ACC112 (cell line): ENCODE results near the gene RAB11FIP4.

Source experiments
- H2AFZ ChIP-seq: fragments of 200-600 bp; sonication (generic); one replicate; pipeline ENCODE4 v1.6.0; 2017; ENCODE audit warnings: antibody characterized with exemption, low read length; ENCODE audit not compliant: unreplicated experiment
- H3K27ac ChIP-seq: fragments of 200-600 bp; sonication (generic); 2 replicates; pipeline ENCODE4 v1.5.1; 2014; ENCODE audit warnings: low read depth, mild to moderate bottlenecking, antibody characterized with exemption, low read length, moderate library complexity
- H3K27me3 ChIP-seq: fragments of 200-600 bp; sonication (generic); 2 replicates; pipeline ENCODE4 v1.6.1; 2014; ENCODE audit warnings: mild to moderate bottlenecking, antibody characterized with exemption, low read length, moderate library complexity, mixed read lengths; ENCODE audit not compliant: insufficient read depth
- H3K36me3 ChIP-seq: fragments of 200-600 bp; sonication (generic); 2 replicates; pipeline ENCODE4 v1.6.1; 2016; ENCODE audit warnings: mild to moderate bottlenecking, antibody characterized with exemption, low read length, moderate library complexity, mixed read lengths; ENCODE audit not compliant: insufficient read depth
- H3K4me1 ChIP-seq: fragments of 200-600 bp; sonication (generic); one replicate; pipeline ENCODE4 v1.6.1; 2016; ENCODE audit warnings: low read length, mixed read lengths; ENCODE audit not compliant: insufficient read depth, unreplicated experiment, control insufficient read depth
- H3K4me3 ChIP-seq: fragments of 200-600 bp; sonication (generic); 2 replicates; pipeline ENCODE4 v1.5.1; 2014; ENCODE audit warnings: mild to moderate bottlenecking, low read depth, low read length
- H3K79me2 ChIP-seq: fragments of 200-600 bp; sonication (generic); one replicate; pipeline ENCODE4 v1.6.0; 2016; ENCODE audit warnings: low read length; ENCODE audit not compliant: control insufficient read depth, unreplicated experiment, insufficient read depth

RAB11FIP4 gene

DNA sequence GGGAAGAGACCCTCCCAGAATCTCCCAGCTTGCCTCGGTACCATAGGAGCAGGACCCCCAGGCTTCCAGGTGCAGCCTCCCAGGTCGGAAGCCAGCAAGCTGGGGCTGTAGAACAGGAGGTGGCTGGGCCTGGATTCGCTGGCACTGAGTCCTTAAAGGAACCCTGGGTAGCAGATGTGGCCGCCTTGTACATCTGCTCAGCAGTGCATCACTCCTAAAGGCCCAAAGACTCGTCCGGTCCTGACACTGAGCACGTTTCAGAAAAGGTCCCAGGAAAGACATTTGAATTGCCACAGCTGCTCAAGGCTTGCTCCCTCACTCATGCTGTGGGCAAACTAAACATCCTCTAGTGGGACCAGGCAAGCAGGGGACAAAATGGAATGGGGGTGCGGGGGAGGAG is 172.8 kb downstream of the RAB11FIP4 start:
- Histone ChIP-seq H3K27ac (peak overlapping the region; percentile 58; the same call in 1 of the 2 replicates), H2AFZ (no peak overlapping the region), H3K4me1 (peaks cover 65% of the 10 kb centered on the region), H3K79me2 (peaks cover 99% of the 10 kb centered on the region), H3K27me3 (no peaks in the 10 kb centered on the region), H3K36me3 (peaks cover 6% of the 10 kb centered on the region; the same call in 1 of the 2 replicates), H3K4me3 (no peak overlapping the region)

GRCh38 chr17:31564883-31565301 is 173.4 kb downstream of the RAB11FIP4 start:
- H3K27me3 ChIP-seq, result no peaks in the 10 kb centered on the region
- peaks cover 71% of the 10 kb centered on the region for H3K4me1 ChIP-seq
- H3K27ac ChIP-seq, result peak overlapping the region; percentile 58
- peak overlapping the region; percentile 3; the same call in 1 of the 2 replicates for H3K4me3 ChIP-seq
- H3K36me3 ChIP-seq, result peaks cover 6% of the 10 kb centered on the region; the same call in 1 of the 2 replicates
- H2AFZ ChIP-seq, result no peak overlapping the region
- peaks cover 99% of the 10 kb centered on the region for H3K79me2 ChIP-seq

GRCh38 chr17:31565652-31566051 is 174.2 kb downstream of the RAB11FIP4 start:
- Histone ChIP-seq H3K79me2 (peaks cover 97% of the 10 kb centered on the region), H2AFZ (no peak overlapping the region), H3K27ac (peak overlapping the region; percentile 58), H3K4me1 (peaks cover 79% of the 10 kb centered on the region), H3K27me3 (no peaks in the 10 kb centered on the region), H3K36me3 (no peaks in the 10 kb centered on the region), H3K4me3 (peak overlapping the region; percentile 3; the same call in 1 of the 2 replicates)

DNA sequence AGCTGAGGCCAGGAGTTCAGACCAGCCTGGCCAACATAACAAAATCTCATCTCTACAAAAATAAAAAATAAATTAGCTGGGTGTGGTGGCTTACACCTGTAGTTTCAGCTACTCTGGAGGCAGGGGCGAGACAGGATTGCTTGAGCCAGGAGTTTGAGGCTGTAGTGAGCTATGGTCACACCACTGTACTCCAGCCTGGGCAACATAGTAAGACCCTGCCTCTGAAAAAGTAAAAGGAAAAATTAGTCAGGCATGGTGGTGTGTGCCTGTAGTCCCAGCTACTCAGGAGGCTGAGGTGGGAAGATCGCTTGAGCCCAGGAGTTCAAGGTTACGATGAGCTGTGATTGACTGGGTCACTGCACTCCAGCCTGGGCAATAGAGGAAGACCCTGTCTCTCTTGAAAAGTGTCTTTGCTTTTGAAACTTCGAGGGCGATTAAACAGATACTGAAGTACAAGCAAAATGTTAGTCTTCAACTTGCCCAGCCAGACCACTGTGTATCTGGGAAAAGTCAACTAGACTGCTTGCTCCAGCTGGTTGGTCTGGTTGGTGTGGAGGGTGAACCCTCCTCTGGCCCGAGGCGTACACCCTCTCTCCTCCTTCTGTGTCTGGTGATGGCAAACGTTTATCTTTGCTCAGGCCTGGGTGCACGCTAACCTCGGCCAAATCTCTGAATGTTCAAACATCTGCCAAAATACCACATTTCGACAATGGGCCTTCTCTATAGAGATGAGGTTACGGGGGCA is 174.9 kb downstream of the RAB11FIP4 start:
- Histone ChIP-seq H3K4me1 (peaks cover 86% of the 10 kb centered on the region), H3K79me2 (peaks cover 89% of the 10 kb centered on the region), H3K36me3 (no peaks in the 10 kb centered on the region), H3K27me3 (no peaks in the 10 kb centered on the region), H3K4me3 (no peak overlapping the region), H2AFZ (no peak overlapping the region), H3K27ac (peak overlapping the region; percentile 85)

DNA sequence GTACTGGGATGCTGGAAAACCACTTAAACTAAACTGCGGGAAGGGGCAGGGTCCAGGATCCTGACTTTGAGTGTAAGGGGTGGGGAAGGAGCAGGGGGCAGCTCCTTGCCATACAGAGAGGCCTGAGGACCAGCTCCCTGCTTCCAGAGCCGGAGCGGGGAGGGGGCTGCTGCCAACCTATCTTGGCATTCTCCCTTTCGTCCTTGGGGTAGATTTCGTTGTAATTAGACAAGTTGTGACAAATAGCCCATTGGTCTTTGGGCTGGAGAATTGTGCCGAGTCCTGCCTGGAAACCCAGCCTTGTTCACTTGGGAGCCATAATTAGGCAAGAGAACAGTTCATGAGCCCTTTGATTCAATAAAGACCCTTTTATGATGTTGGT is 175.5 kb downstream of the RAB11FIP4 start:
- peaks cover 90% of the 10 kb centered on the region for H3K4me1 ChIP-seq
- H2AFZ ChIP-seq, result no peak overlapping the region
- peak overlapping the region; percentile 85 for H3K27ac ChIP-seq
- no peaks in the 10 kb centered on the region for H3K36me3 ChIP-seq
- H3K79me2 ChIP-seq, result peaks cover 87% of the 10 kb centered on the region
- H3K27me3 ChIP-seq, result no peaks in the 10 kb centered on the region
- H3K4me3 ChIP-seq, result no peak overlapping the region

- Histone ChIP-seq H3K27ac (peak overlapping the region; percentile 85), H3K36me3 (no peaks in the 10 kb centered on the region), H3K79me2 (peaks cover 88% of the 10 kb centered on the region), H2AFZ (no peak overlapping the region), H3K4me3 (no peak overlapping the region), H3K4me1 (peaks cover 91% of the 10 kb centered on the region), H3K27me3 (no peaks in the 10 kb centered on the region)
Observed at GRCh38 chr17:31568121-31568520, 176.6 kb downstream of the RAB11FIP4 start.

DNA sequence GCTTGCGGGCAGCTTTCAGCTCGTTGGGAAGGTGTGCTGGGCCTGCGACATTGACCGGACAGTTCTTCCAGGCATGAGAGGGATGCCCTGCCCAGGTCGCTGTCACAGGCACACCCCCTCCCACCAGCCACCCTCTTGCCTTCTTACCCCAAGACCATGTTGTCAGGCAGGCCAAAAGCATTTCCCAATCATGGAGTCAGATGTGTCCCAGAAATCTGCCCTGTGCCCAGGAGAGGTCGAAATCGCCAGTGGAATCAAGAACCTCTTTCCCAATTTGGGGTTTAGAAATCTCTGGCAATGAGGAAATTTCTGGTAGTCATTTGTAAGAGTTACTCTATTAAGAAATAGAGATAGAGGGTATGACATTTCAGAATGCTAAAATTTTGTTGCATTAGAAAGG is 177.1 kb downstream of the RAB11FIP4 start:
- no peaks in the 10 kb centered on the region for H3K27me3 ChIP-seq
- H3K79me2 ChIP-seq, result peaks cover 89% of the 10 kb centered on the region
- peaks cover 91% of the 10 kb centered on the region for H3K4me1 ChIP-seq
- H3K27ac ChIP-seq, result peak overlapping the region; percentile 85
- no peak overlapping the region for H2AFZ ChIP-seq
- no peak overlapping the region for H3K4me3 ChIP-seq
- H3K36me3 ChIP-seq, result no peaks in the 10 kb centered on the region

DNA sequence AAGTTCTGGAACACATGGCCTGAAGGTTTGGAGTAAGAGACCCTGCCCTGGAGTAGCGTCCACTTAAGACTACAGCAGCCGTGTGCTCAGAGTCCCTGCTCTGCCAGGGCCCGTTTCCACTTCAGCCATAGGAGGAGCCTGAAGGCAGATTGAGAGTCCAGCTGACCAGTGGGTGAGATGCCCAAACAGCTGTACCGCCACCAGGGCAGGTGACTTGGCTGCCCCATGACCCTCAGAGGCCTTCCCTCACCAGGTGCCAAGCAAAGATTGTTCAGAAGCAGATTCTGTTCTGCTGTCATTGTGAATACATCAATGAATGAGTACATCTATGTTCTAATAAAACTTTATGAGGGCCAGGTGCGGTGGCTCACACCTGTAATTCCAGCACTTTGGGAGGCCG is 178.8 kb downstream of the RAB11FIP4 start:
- no peak overlapping the region for H2AFZ ChIP-seq
- peaks cover 89% of the 10 kb centered on the region for H3K79me2 ChIP-seq
- no peaks in the 10 kb centered on the region for H3K27me3 ChIP-seq
- no peak overlapping the region; the same call in 1 of the 2 replicates for H3K4me3 ChIP-seq
- no peaks in the 10 kb centered on the region for H3K36me3 ChIP-seq
- peak overlapping the region; percentile 85 for H3K27ac ChIP-seq
- H3K4me1 ChIP-seq, result peaks cover 75% of the 10 kb centered on the region

DNA sequence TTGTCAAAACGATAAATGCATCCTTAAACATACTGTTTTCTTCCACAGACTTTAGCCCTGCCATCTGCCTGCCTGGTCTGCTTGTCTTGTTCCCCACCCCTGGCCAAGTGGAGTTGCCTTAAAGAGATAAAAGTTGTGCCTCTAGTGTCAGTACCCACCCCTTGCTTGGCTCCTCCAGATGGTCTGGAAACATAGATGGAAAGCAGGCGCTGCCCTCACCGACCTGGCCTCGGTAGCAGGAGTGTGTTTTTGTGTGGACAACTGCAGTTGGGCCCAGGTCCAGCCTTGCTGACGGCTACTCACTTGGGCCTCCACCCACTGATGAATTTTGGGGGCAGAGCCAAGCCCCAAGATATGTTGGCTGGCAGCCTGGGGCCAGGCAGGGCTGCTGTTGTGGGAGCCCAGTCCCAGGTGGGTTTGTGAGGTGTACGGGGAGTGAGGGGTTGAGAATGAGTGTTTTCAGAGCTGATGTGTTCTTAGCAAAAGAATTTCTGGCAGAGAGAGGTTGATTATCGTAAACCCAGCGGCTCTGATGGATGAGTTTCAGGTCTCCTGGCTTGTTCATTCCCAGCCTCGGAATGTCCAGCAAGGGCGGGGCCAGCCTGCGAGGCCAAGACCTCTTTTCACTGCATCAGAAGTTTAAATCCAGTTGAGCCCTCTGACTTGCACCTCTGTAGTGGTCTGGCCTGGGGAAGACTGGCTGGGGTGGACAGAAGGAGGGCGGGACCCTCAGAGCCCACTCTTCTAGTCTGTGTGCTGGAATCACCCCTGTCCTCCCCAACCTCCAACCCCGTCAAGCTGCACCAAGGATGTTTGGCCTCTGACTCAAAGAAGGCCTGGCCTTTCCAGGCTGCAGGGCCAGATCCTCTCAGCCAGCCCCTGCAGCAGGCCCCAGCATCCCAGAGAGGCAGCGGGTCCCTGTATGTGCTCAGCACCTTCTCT is 179.7 kb downstream of the RAB11FIP4 start:
- no peak overlapping the region for H2AFZ ChIP-seq

GRCh38 chr17:31572341-31572740 is 180.9 kb downstream of the RAB11FIP4 start:
- Histone ChIP-seq H2AFZ (no peak overlapping the region), H3K27ac (peak overlapping the region; percentile 85), H3K27me3 (no peaks in the 10 kb centered on the region), H3K4me3 (peak overlapping the region; percentile 17; the same call in 1 of the 2 replicates), H3K4me1 (peaks cover 54% of the 10 kb centered on the region), H3K79me2 (peaks cover 80% of the 10 kb centered on the region), H3K36me3 (no peaks in the 10 kb centered on the region)

More for the DNA sequence above, 179.7 kb downstream of the RAB11FIP4 start:
- Histone ChIP-seq H3K4me3 (peak overlapping the region; percentile 7), H3K4me1 (peaks cover 65% of the 10 kb centered on the region), H3K79me2 (peaks cover 87% of the 10 kb centered on the region), H3K27ac (peak overlapping the region; percentile 85), H3K27me3 (no peaks in the 10 kb centered on the region), H3K36me3 (no peaks in the 10 kb centered on the region)
